GM21528 (cell line): Measurements from ENCODE around the gene SHISA8.
"Not testable (repeated sequence)": the region's sequence is repeated elsewhere in the genome, so short reads cannot be mapped to it uniquely, and the experiment has no call there.

Experiments used
- ATAC-seq: cut with Tn5 transposase; IDR thresholded peaks from one replicate; pipeline ENCODE4 v1.9.1; 2021; ENCODE audit warnings: mild to moderate bottlenecking, moderate library complexity; ENCODE audit not compliant: unreplicated experiment, low FRiP score

SHISA8 gene

GRCh38 chr22:41915035-41915785 lies at the start of gene SHISA8:
TSS of gene SHISA8 (minus strand) at chr22:41915074. CDS start at chr22:41914667, 407 bp downstream.
- ATAC-seq: no peak

- ATAC-seq: no peak
These were observed 49.2 kb upstream of the SHISA8 start for GRCh38 chr22:41964112-41964491.

- no peak for ATAC-seq
These were observed 48.7 kb upstream of the SHISA8 start for GRCh38 chr22:41963453-41964111.

GRCh38 chr22:41957941-41958556 lies 43.2 kb upstream of the SHISA8 start:
- peak; percentile 13 for ATAC-seq

- no peak for ATAC-seq
These were observed 37.8 kb upstream of the SHISA8 start for GRCh38 chr22:41952713-41953112.

GRCh38 chr22:41951898-41952474 lies 37.1 kb upstream of the SHISA8 start, which contains the start of gene SMIM45:
TSS of gene SMIM45 (plus strand) at chr22:41952150.
- no peak for ATAC-seq

- ATAC-seq: no peak
These were observed 34.6 kb upstream of the SHISA8 start for GRCh38 chr22:41949297-41949965.

GRCh38 chr22:41948928-41949296 lies 34.0 kb upstream of the SHISA8 start:
- ATAC-seq: not testable (repeated sequence)

- ATAC-seq: no peak
These were observed 33.3 kb upstream of the SHISA8 start for GRCh38 chr22:41948142-41948541.

GRCh38 chr22:41947424-41948080 lies 32.7 kb upstream of the SHISA8 start:
- ATAC-seq: no peak

GRCh38 chr22:41946629-41947423 lies 32.0 kb upstream of the SHISA8 start, which contains the start of gene CENPM:
TSS of gene CENPM (minus strand) at chr22:41947152. CDS start at chr22:41947076, 76 bp downstream.
- ATAC-seq: peak; percentile 69

GRCh38 chr22:41943661-41944209 lies 28.9 kb upstream of the SHISA8 start:
- no peak for ATAC-seq

GRCh38 chr22:41940832-41941765 lies 26.2 kb upstream of the SHISA8 start:
- no peak for ATAC-seq

- ATAC-seq: peak; percentile 47
These were observed 25.3 kb upstream of the SHISA8 start for GRCh38 chr22:41939981-41940831.

GRCh38 chr22:41936894-41937169 lies 22.0 kb upstream of the SHISA8 start:
- no peak for ATAC-seq

GRCh38 chr22:41935509-41935908 lies 20.6 kb upstream of the SHISA8 start:
- ATAC-seq: no peak

- no peak for ATAC-seq
These were observed 20.1 kb upstream of the SHISA8 start for GRCh38 chr22:41935015-41935351.
